GM18502 (cell line): ENCODE results near the gene GADL1.

Experiments
- ATAC-seq: cut with Tn5 transposase; IDR thresholded peaks from one replicate; pipeline ENCODE4 v1.9.1; 2021; ENCODE audit warnings: mild to moderate bottlenecking; ENCODE audit not compliant: unreplicated experiment, poor library complexity

Gene GADL1

DNA sequence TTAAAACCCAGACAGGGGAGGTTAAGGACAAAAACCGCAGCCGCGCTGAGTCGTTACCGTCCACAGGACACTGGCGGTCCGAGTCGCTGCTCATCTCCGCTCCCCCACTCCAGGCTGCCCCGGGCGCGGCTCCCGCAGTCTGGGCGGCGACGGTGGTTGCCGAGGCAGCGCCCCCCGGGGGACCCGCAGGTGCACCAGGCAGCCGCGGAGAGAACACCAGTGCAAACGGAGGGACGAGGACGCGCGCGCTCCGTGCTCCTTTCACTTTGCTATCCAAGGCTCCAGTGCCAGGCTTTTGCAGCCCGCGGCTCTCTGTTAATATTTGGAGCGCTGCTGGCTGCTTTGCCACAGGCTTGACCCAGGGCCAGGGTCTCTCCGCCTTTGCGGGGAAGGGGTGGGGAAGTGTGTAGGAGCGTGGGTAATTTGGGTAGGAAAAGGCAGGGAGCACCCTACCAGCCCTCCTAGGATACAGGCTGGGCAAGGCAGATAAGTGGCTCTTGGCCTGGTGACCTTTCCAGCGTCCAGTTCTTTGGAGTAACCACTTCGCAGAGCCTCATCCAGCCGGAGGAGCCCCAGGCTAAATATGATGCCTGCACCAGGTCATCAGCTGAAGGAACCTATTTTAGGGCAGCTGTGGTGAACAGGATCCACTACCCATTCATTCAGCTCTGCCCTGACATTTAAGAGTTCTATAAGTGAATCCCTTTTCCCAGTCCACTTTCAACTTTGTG, at the start of gene GADL1:
Gene GADL1 (minus strand): TSS at position 141 of the 731 bp plus-strand sequence. CDS start 47 bp downstream, at position 94.
- no peak for ATAC-seq

DNA sequence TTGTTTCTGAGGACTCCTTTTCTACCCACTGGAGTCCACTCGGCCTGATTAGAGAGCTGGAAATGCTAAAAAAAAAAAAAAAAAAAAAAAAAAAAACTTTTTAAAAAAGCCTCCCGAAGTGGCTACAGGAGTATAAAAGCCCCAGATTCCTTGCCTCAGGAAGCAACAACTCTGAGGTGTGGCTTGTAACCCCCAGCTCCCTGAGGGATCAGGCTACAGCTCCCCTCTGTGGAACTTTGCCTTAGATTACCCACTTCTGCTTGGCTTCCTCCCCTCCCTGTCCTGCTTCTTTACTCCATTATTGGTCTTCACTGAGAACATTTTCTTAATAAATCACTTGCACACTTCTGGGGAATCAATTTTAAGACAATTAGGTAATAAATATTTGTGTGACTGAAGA, 49.7 kb upstream of the GADL1 start:
- no peak for ATAC-seq

DNA sequence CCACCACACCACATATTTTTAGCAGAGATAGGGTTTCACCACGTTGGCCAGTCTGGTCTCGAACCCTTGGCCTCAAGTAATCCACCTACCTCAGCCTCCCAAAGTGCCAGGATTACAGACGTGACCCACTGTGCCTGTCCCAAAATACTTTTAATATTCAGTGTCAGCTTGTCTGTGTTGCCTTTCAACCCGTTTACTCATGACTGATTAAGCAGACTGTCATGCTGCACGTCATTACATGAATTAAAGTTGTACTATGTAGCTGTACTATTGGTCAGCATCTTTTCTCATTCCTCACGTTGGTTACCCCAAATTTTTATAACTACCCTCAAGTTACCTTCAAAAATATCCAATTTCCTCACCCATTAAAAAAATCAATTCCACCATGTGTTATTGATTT, 48.7 kb upstream of the GADL1 start:
- no peak for ATAC-seq

DNA sequence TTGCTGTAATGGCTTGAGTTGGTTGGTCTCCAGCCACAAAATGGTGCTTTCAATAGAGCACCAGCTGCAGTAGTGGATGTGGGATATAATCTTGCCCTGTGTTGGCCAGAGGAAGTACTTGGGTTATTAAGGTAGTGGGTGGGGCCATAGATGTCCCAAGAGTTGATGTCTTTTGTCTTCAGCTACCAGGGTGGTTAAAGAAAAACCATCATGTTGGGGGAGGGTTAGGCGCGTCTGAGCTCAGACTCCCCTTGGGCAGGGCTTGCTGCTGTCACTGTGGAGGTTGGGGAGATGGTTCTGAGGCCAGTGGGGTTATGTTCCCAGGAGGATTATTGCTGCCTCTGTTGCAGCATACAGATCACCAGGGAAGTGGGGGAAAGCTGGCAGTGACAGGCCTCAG, 46.9 kb upstream of the GADL1 start:
- ATAC-seq: no peak

DNA sequence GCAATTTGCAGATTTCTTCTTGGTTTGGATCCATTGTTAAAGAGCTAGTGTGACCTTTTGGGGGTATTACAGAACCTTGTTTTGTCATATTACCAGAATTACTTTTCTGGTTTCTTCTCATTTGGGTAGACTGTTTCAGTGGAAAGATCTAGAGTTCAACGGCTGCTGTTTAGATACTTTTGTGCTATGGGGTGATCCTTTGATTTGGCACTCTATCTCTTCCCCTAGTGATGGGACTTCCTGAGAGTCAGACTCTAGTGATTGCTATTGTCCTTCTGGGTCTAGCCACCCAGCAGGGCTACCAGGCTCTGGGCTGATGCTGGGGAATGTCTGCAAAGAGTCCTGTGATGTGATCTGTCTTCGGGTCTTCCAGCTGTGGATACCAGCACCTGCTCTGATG, 46.3 kb upstream of the GADL1 start:
- ATAC-seq: no peak

GRCh38 chr3:30934208-30934550, 39.7 kb upstream of the GADL1 start:
- ATAC-seq: no peak

- no peak for ATAC-seq
These were observed 39.2 kb upstream of the GADL1 start for GRCh38 chr3:30933478-30934207.

- no peak for ATAC-seq
These were observed 38.1 kb upstream of the GADL1 start for GRCh38 chr3:30932513-30933098.

GRCh38 chr3:30924763-30925162, 30.3 kb upstream of the GADL1 start:
- no peak for ATAC-seq

GRCh38 chr3:30919564-30919963, 25.1 kb upstream of the GADL1 start:
- no peak for ATAC-seq

GRCh38 chr3:30918761-30919160, 24.3 kb upstream of the GADL1 start:
- ATAC-seq: no peak

DNA sequence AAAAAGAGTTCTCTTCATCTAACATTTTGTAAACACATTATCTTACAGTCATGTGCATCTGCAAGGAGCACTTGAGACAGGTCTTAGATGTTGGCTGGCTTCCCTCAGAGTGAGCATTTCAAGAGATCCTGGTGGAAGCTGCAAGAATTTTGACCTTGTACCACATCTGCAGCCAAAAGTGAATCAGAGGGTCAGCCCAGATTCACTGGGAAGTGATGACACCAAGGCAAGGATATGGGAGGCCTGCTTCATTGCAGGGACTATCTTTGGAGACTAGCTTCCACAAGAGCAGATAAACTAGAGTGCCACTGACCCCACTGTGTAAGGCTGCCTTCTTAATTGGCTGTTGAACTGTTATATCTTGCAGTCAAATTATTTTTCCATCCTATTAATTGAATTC, 21.3 kb upstream of the GADL1 start:
- ATAC-seq: no peak

GRCh38 chr3:30914696-30915095, 20.2 kb upstream of the GADL1 start:
- no peak for ATAC-seq

GRCh38 chr3:30913176-30913575, 18.7 kb upstream of the GADL1 start:
- ATAC-seq: no peak

GRCh38 chr3:30912301-30912700, 17.8 kb upstream of the GADL1 start:
- ATAC-seq: no peak

GRCh38 chr3:30908456-30909037, 14.1 kb upstream of the GADL1 start:
- ATAC-seq: no peak

DNA sequence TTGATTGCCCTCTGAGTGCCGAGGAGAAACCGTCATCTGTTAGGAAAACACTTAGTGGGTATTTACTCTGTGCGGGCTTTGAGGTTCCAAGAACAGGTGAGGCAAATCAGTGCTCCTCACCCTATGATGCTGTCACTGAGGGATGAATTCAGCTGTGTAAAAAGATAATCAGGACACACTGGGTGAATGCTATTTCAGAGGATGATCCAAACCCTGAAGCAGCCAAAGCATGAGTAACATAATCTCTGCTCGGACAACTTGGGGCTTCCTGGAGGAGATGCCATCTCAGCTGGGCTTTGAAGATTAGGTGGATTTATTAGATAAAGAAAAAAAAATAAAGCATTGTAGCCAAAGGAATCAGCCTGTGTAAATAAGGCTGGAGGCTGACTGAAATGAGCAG, 10.5 kb upstream of the GADL1 start:
- ATAC-seq: no peak

- no peak for ATAC-seq
These were observed 868 bp upstream of the GADL1 start for GRCh38 chr3:30895329-30895728.

DNA sequence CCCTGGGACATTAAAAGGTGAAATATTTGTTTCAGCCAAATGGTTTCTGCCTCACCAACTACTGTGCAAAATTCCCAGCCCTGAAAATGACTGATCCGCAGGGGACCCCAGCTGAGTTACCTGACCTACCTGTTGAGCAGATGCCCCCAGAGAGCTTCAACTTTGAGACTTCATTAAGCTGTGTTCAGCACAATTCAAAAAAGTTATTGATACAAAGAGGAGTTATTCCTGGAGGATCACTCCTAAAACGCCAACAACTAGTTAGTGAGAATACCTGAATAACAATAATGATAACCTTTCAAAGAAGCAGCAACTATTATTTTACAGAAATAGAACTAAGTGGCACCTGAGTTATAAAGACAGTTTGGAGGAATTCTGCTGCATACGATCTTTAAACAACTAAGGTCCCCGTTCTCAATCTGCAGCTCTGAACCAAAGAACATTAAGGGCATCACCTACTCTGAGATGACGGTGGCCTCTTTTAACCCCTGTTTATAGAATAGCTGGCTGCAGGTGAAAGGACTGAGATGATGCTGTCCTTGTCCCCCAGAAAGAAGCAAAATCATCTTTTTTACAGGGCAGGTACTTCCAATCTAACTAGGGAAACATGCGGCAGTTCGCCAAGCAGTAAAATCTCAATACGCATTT, 659 bp downstream of the GADL1 start:
- no peak for ATAC-seq

DNA sequence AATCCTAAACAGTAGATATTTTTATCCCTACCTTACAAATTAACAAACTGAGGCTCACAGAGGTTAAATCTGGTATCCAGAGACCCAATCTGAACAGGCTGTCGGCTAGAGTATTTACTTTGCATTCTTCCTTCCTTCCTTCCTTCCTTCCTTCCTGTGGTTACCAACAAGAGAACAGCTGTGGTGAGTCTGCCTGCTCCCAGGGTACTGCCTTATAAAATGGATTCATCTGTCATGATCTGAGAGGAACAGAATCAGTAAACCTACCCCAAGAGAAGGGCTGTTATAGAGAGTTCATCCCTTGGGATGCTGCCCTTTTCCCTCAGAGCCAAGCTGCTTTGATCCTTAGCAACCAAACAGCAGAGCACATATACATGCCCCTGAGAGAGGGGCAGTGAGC, 3.6 kb downstream of the GADL1 start:
- ATAC-seq: no peak

DNA sequence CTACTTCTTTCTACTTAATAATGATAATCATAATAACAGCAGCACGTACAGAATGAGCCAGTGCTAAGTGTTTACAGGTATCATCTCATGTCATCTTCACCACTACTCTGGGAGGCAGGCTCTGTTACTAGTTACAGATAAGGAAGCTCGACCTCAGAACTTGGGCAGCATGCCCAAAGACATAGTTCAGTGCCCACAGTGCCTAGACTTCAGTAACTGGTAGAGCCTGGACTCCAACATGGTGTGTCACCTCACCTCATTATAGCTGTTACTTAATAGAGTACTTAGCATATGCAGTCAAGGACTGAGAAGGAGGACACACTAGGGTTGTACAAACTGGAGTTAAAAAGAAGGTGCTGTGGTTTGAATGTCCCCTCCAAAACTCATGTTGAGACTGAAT, 7.6 kb downstream of the GADL1 start:
- ATAC-seq: no peak
